HepG2 (cell line): ENCODE results near the gene BIN1. TPM values are rescaled to one million over a fixed set of nuclear protein-coding genes. Genes with fewer than 3 reads are reported as not detected.

Experiments
- ATAC-seq: fragments of 200-7000 bp; cut with Tn5 transposase; 3 replicates; pipeline ENCODE4 v1.9.1; 2020; ENCODE audit warnings: mild to moderate bottlenecking, moderate library complexity
- BruUV-seq: library from RNA; stranded (reverse); fragments of 400-500 nt; replicated peaks from 2 replicates; lab custom pipeline; 2021; lab: Mats Ljungman, UMichigan
- CTCF ChIA-PET: fragments of 300-600 bp; formaldehyde crosslinking; extraction: SDS; loops from one replicate; lab custom pipeline; 2021; ENCODE audit warnings: low total read pairs, inconsistent platforms, low intra/inter-chr PET ratio; lab: Yijun Ruan, JAX
- POLR2A ChIA-PET: fragments of 350-600 bp; sonication (Branson Sonifier 250); formaldehyde crosslinking; loops from one replicate; lab custom pipeline; 2020; ENCODE audit warnings: antibody characterized with exemption, inconsistent platforms; lab: Yijun Ruan, JAX
- DNase-seq: peaks from one replicate; pipeline ENCODE4 v3.0.0-alpha.2; 2015; ENCODE audit warnings: low spot score
- FAIRE-seq: peaks from 3 replicates; lab custom pipeline; 2011; peaks lifted over from hg19 to GRCh38; lab: Jason Lieb, UNC
- H2AFZ ChIP-seq: one replicate; pipeline ENCODE4 v1.6.1; 2011; ENCODE audit warnings: low read length, inconsistent platforms
- H3K27ac ChIP-seq: fragments of 300-600 bp; 3 replicates; pipeline ENCODE4 v1.8.0; 2011; ENCODE audit warnings: mixed run types, mild to moderate bottlenecking, mixed read lengths, low read length, inconsistent platforms; ENCODE audit not compliant: insufficient read depth; ENCODE audit errors: extremely low read length
- H3K27me3 ChIP-seq, 2 experiments: fragments of 200-600 bp in 1 of 2; 2 replicates in 1 of 2; 3 replicates in 1 of 2; pipeline versions ENCODE4 v1.6.0 to v1.8.0; 2011; ENCODE audit warnings: low read length in 2 of 2, mild to moderate bottlenecking in 2 of 2, moderate library complexity in 2 of 2, inconsistent platforms in 1 of 2; ENCODE audit not compliant: insufficient read depth in 2 of 2, control insufficient read depth in 1 of 2
- H3K36me3 ChIP-seq, 2 experiments: fragments of 200-600 bp in 1 of 2; replicated peaks in 1 of 2; 2 replicates in 1 of 2; 3 replicates in 1 of 2; pipeline versions ENCODE4 v1.5.1 to v1.8.0; 2011; ENCODE audit warnings: low read length in 2 of 2, inconsistent platforms in 1 of 2; ENCODE audit not compliant: insufficient read depth in 2 of 2, control insufficient read depth in 1 of 2
- H3K4me1 ChIP-seq: 2 replicates; pipeline ENCODE4 v1.5.1; 2012; ENCODE audit warnings: low read length, inconsistent platforms; ENCODE audit not compliant: insufficient read depth
- H3K4me2 ChIP-seq: 2 replicates; pipeline ENCODE4 v1.6.0; 2011; ENCODE audit warnings: low read depth, low read length, inconsistent platforms
- H3K4me3 ChIP-seq, 3 experiments: fragments of 200-600 bp in 1 of 3; sonication (generic), shearing (Covaris generic) in 1 of 3; replicated peaks in 1 of 3; 2 replicates each; pipeline ENCODE4 v1.5.1; 2011 to 2016; ENCODE audit warnings: low read length in 3 of 3, inconsistent platforms in 2 of 3, low read depth in 2 of 3, mild to moderate bottlenecking in 2 of 3, control low read depth in 1 of 3, mixed read lengths in 1 of 3; ENCODE audit not compliant: insufficient read depth in 1 of 3
- H3K79me2 ChIP-seq: one replicate; pipeline ENCODE4 v1.6.1; 2011; ENCODE audit warnings: low read length, inconsistent platforms; ENCODE audit not compliant: insufficient read depth
- H3K9ac ChIP-seq: 2 replicates; pipeline ENCODE4 v1.6.0; 2011; ENCODE audit warnings: mild to moderate bottlenecking, low read depth, low read length, inconsistent platforms; ENCODE audit not compliant: insufficient read depth
- H3K9me3 ChIP-seq: 2 replicates; pipeline ENCODE4 v1.5.1; 2012; ENCODE audit warnings: mild to moderate bottlenecking, low read length
- H4K20me1 ChIP-seq: 2 replicates; pipeline ENCODE4 v1.6.0; 2011; ENCODE audit warnings: inconsistent platforms, mild to moderate bottlenecking, low read length, moderate library complexity; ENCODE audit not compliant: insufficient read depth
- ARID2 ChIP-seq: sonication (generic); formaldehyde crosslinking; IDR thresholded peaks from 2 replicates; pipeline ENCODE4 v1.8.1; 2022; ENCODE audit warnings: mild to moderate bottlenecking, missing genetic modification reagents, borderline replicate concordance
- HMGA1 ChIP-seq: sonication (generic); formaldehyde crosslinking; conservative IDR thresholded peaks from 2 replicates; pipeline ENCODE4 v1.4.0; 2020; ENCODE audit warnings: missing genetic modification reagents
- MIER2 ChIP-seq: IDR thresholded peaks from 2 replicates; pipeline ENCODE4 v1.6.1; 2016; ENCODE audit warnings: missing biosample characterization, missing genetic modification reagents
- NR2F2 ChIP-seq: IDR thresholded peaks from 2 replicates; pipeline ENCODE4 v1.6.1; 2012; ENCODE audit warnings: low read depth, inconsistent platforms, borderline replicate concordance
- SOX5 ChIP-seq: IDR thresholded peaks from 2 replicates; pipeline ENCODE4 v1.6.1; 2016; ENCODE audit warnings: borderline replicate concordance
- SP1 ChIP-seq, 2 experiments: fragments of 450-650 bp in 1 of 2; sonication (generic) in 1 of 2; formaldehyde crosslinking in 1 of 2; IDR thresholded peaks; 2 replicates each; pipeline versions ENCODE4 v1.4.0 to v1.6.1; 2016 to 2020; ENCODE audit warnings: missing genetic modification reagents in 1 of 2
- TBP ChIP-seq: sonication (generic); formaldehyde crosslinking; IDR thresholded peaks from 2 replicates; pipeline ENCODE4 v1.5.0; 2020; ENCODE audit warnings: missing genetic modification reagents
- ZBTB3 ChIP-seq: sonication (generic); formaldehyde crosslinking; IDR thresholded peaks from 2 replicates; pipeline ENCODE4 v1.4.0; 2020; ENCODE audit warnings: low read depth, mild to moderate bottlenecking, moderate library complexity, missing genetic modification reagents, borderline replicate concordance
- ZNF598 ChIP-seq: sonication (generic); formaldehyde crosslinking; IDR thresholded peaks from 2 replicates; pipeline ENCODE4 v1.5.1; 2020; ENCODE audit warnings: mild to moderate bottlenecking, missing genetic modification reagents, borderline replicate concordance
- ZNF644 ChIP-seq: IDR thresholded peaks from 2 replicates; pipeline ENCODE4 v1.6.1; 2016; ENCODE audit warnings: low read depth
- ZNF772 ChIP-seq: sonication (generic); formaldehyde crosslinking; IDR thresholded peaks from 2 replicates; pipeline ENCODE4 v1.5.0; 2020; ENCODE audit warnings: mild to moderate bottlenecking, missing genetic modification reagents
- ZSCAN30 ChIP-seq: sonication (generic); formaldehyde crosslinking; IDR thresholded peaks from 2 replicates; pipeline ENCODE4 v1.5.0; 2020; ENCODE audit warnings: mild to moderate bottlenecking, missing genetic modification reagents
- WGBS: methylation state at CpG from one replicate; pipeline ENCODE4 v1.1.6; 2017; ENCODE audit warnings: low lambda C conversion rate; 5-methylcytosine and 5-hydroxymethylcytosine counted together
- in situ Hi-C: cut with HindIII; loops from 2 replicates; pipeline ENCODE4 v1.10.0; 2017; ENCODE audit warnings: low pct_unique_long_range_greater_than_20kb; ENCODE audit not compliant: extremely low pct_ligation_motif_present
- intact Hi-C: fragments of 100-400 bp; cut with micrococcal nuclease; formaldehyde crosslinking; loops from one replicate; pipeline ENCODE4 v1.10.0; 2022; ENCODE audit not compliant: unreplicated experiment
- polyA plus RNA-seq, 8 experiments: library from polyadenylated mRNA; depleted of rRNA in 3 of 8; stranded (reverse) in 7 of 8; unstranded in 1 of 8; fragments of >200 nt; fragmentation: Illumina TruSeq in 4 of 8; extraction: Trizol in 4 of 8; gene quantifications; 2 replicates each; pipeline versions ENCODE4 v1.2.1 to v1.2.3, GENCODE V29; 2011 to 2016; ENCODE audit warnings: low read depth in 4 of 8, missing spikeins in 1 of 8, mixed read lengths in 1 of 8; ENCODE audit not compliant: insufficient read depth in 1 of 8
- total RNA-seq, 5 experiments: library from RNA; depleted of rRNA; stranded (reverse); fragments of >200 nt; fragmentation: Illumina TruSeq; extraction: Trizol; gene quantifications; 2 replicates each; pipeline ENCODE4 v1.2.3, GENCODE V29; 2016; ENCODE audit warnings: low read depth in 1 of 5
- TF ChIP-seq, protein P1 (sequence below): sonication (generic); formaldehyde crosslinking; conservative IDR thresholded peaks from 2 replicates; pipeline ENCODE4 v1.5.0; 2020; ENCODE audit warnings: missing genetic modification reagents
- TF ChIP-seq, protein P2 (sequence below): sonication (generic); formaldehyde crosslinking; IDR thresholded peaks from 2 replicates; pipeline ENCODE4 v1.5.0; 2020; ENCODE audit warnings: missing genetic modification reagents
- TF ChIP-seq, protein P3 (sequence below): sonication (generic); formaldehyde crosslinking; IDR thresholded peaks from 2 replicates; pipeline ENCODE4 v1.4.0; 2020; ENCODE audit warnings: missing genetic modification reagents
- TF ChIP-seq, protein P4 (sequence below): sonication (generic); formaldehyde crosslinking; IDR thresholded peaks from 2 replicates; pipeline ENCODE4 v1.5.1; 2020; ENCODE audit warnings: mild to moderate bottlenecking, missing genetic modification reagents, moderate library complexity

Gene BIN1
- total and polyA plus RNA-seq, 2 of the 13 experiments (the other 11 are each of a cell fraction or from before 2014, with no cell fraction given) = 0.93 to 1.2 TPM

DNA sequence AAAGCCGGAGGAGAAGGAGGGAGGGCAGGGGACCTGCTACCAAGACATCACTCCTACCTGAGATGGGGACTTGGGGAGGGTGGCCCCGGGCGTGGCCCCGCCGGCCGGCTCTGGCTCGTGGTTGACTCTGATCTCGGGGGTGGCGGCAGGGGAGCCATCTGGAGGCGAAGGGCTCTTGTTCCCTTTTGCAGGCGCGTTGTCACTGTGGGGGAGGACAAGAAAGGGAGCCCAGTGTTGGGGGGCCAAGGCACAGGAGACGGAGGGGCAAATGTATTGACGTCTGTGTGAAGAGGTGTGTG is 48.1 kb downstream of the BIN1 start (continued):
- TF ChIP-seq, protein P1, sequence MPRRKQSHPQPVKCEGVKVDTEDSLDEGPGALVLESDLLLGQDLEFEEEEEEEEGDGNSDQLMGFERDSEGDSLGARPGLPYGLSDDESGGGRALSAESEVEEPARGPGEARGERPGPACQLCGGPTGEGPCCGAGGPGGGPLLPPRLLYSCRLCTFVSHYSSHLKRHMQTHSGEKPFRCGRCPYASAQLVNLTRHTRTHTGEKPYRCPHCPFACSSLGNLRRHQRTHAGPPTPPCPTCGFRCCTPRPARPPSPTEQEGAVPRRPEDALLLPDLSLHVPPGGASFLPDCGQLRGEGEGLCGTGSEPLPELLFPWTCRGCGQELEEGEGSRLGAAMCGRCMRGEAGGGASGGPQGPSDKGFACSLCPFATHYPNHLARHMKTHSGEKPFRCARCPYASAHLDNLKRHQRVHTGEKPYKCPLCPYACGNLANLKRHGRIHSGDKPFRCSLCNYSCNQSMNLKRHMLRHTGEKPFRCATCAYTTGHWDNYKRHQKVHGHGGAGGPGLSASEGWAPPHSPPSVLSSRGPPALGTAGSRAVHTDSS = no peak
- TF ChIP-seq ZSCAN30 (CRISPR knock-in tag) (no peak), NR2F2 (no peak), SOX5 (CRISPR knock-in tag) (no peak), ZNF644 (CRISPR knock-in tag) (no peak), ZBTB3 (no peak)
- TF ChIP-seq, all 625 proteins: peak for 0

DNA sequence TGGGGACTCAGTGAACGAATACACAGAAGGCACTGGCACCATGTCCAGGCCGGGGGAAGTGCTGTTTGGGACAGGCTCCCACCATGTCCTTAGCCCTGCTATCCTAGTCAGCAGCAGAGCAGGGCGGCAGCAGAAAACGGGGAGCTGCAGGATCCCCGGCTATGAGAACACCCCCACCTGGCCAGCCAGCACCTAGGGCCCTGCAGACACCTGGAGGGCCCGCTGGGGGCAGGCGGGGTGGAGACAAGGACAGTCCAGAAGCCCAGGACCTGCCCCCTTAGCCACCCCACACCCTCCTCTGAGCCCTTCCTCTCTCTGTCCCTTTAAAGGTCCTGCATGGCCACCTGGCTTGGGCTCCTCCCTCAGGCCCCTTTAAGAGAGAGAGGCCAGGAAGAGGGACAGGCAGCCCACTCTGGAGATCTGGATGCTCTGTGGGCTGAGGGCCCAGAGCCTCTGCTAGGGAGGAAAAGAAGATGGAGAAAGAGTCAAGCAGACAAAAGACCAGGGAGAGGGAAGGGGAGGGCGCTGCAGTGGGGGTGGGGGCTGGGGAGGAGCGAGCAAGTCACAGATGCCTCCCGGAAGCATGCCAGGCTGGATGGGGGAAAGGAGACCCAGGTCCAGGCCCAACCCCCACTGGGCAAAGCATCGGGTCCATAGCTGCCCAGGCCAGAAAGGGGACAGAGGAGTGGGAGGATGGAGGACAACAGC is 48.6 kb downstream of the BIN1 start:
- H3K79me2 ChIP-seq = no peaks in the 10 kb centered on the region
- peaks cover 11% of the 10 kb centered on the region for H3K4me1 ChIP-seq
- no peak overlapping the region for H3K9ac ChIP-seq
- ATAC-seq (peak; percentile 20), DNase-seq (no peak), FAIRE-seq (no peak)
- in situ Hi-C loops = no loop called here
- H3K9me3 ChIP-seq = no peaks in the 10 kb centered on the region
- no peak overlapping the region for H3K4me3 ChIP-seq
- no peaks in the 10 kb centered on the region for H3K36me3 ChIP-seq
- ChIA-PET CTCF (no interaction called here), POLR2A (no interaction called here)
- H3K4me2 ChIP-seq = no peak overlapping the region
- no peaks in the 10 kb centered on the region; a peak in 2 of 5 replicates for H3K27me3 ChIP-seq
- intact Hi-C loops = no loop called here
- BruUV-seq = no TSS peak
- H4K20me1 ChIP-seq = no peaks in the 10 kb centered on the region
- WGBS = 50% methylated on average over 10 of the region's 11 CpGs
- no peak overlapping the region for H3K27ac ChIP-seq
- H2AFZ ChIP-seq = no peak overlapping the region
- TF ChIP-seq, protein P2, sequence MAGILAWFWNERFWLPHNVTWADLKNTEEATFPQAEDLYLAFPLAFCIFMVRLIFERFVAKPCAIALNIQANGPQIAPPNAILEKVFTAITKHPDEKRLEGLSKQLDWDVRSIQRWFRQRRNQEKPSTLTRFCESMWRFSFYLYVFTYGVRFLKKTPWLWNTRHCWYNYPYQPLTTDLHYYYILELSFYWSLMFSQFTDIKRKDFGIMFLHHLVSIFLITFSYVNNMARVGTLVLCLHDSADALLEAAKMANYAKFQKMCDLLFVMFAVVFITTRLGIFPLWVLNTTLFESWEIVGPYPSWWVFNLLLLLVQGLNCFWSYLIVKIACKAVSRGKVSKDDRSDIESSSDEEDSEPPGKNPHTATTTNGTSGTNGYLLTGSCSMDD (CRISPR knock-in tag) = no peak
- TF ChIP-seq TBP (CRISPR knock-in tag) (no peak), ARID2 (CRISPR knock-in tag) (no peak), HMGA1 (CRISPR knock-in tag) (no peak), ZNF772 (CRISPR knock-in tag) (no peak), SP1 (IDR thresholded peaks at IDR 0.05) (no peak), SP1 (CRISPR knock-in tag; IDR thresholded peaks at IDR 0.05) (no peak), MIER2 (no peak), ZNF598 (no peak)
- TF ChIP-seq, protein P3, sequence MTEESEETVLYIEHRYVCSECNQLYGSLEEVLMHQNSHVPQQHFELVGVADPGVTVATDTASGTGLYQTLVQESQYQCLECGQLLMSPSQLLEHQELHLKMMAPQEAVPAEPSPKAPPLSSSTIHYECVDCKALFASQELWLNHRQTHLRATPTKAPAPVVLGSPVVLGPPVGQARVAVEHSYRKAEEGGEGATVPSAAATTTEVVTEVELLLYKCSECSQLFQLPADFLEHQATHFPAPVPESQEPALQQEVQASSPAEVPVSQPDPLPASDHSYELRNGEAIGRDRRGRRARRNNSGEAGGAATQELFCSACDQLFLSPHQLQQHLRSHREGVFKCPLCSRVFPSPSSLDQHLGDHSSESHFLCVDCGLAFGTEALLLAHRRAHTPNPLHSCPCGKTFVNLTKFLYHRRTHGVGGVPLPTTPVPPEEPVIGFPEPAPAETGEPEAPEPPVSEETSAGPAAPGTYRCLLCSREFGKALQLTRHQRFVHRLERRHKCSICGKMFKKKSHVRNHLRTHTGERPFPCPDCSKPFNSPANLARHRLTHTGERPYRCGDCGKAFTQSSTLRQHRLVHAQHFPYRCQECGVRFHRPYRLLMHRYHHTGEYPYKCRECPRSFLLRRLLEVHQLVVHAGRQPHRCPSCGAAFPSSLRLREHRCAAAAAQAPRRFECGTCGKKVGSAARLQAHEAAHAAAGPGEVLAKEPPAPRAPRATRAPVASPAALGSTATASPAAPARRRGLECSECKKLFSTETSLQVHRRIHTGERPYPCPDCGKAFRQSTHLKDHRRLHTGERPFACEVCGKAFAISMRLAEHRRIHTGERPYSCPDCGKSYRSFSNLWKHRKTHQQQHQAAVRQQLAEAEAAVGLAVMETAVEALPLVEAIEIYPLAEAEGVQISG (CRISPR knock-in tag) = no peak
- TF ChIP-seq, protein P4, sequence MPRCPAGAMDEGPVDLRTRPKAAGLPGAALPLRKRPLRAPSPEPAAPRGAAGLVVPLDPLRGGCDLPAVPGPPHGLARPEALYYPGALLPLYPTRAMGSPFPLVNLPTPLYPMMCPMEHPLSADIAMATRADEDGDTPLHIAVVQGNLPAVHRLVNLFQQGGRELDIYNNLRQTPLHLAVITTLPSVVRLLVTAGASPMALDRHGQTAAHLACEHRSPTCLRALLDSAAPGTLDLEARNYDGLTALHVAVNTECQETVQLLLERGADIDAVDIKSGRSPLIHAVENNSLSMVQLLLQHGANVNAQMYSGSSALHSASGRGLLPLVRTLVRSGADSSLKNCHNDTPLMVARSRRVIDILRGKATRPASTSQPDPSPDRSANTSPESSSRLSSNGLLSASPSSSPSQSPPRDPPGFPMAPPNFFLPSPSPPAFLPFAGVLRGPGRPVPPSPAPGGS (CRISPR knock-in tag) = no peak
